HG02763 (cell line): ENCODE data around the gene GRIA1.

Experiments used
- ATAC-seq: cut with Tn5 transposase; IDR thresholded peaks from one replicate; pipeline ENCODE4 v1.9.1; 2021; ENCODE audit warnings: mild to moderate bottlenecking, moderate library complexity; ENCODE audit not compliant: unreplicated experiment

The GRIA1 gene

GRCh38 chr5:153496835-153497234 lies 6.4 kb downstream of the GRIA1 start:
- ATAC-seq: no peak

DNA sequence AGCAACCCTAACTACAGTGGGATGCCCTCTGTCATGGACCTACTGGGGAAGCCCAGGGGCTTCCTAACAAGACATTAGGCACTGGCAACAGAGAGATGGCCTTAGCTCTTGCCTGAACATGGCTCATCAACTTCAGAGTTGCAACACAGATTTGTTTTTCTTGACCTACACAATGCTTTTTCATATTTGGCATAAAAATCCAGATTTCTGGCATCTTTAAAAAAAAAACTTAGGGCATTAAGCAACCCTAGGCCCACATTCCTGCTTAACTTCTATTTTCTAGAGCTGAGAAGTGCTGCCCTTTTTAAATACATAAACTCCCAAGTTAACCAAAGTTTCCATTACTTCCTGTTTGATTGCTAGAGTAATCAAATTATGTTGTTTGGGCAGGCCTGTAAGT lies 8.0 kb downstream of the GRIA1 start:
- ATAC-seq: no peak

- no peak for ATAC-seq
Measured at GRCh38 chr5:153500178-153500577, 9.7 kb downstream of the GRIA1 start.

DNA sequence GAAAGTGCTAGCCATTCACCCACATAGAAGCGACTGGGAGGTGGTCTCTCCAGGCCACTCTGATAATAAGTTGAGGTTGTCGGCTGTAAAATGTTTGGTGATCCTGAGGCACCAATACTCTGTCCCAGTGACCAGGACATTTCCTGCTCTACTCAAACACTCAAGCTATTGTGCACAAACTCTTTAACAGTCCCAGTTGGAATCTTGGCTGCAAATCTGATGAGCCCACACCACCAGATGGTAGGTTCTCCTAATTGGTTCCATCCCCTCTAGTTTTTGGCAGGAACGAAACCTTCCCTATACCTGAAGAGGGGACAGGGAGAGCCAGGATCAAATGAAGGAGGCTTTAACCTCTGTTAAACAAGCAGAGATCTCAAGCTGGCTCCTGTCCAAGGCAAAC lies 14.3 kb downstream of the GRIA1 start:
- no peak for ATAC-seq

DNA sequence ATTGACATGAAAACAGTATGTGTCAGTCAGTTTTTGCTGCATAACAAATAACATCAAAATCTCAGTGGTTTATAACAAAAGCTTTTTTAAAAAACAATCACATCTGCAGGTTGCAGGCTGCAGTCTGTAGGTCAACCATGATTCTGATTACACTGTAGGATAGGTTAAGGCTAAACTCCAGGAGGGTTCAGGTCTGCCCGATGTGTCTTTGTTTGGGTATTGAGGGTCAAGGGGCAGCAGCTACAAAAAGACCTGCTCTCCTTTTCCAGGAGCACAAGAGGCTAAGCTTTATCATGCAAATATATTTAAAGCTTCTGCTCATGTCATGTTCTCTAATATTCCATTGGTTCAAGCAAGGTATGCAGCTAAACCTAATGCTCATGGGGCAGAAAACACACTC lies 18.2 kb downstream of the GRIA1 start:
- ATAC-seq: no peak

- ATAC-seq: no peak
Measured at GRCh38 chr5:153511622-153512021, 21.2 kb downstream of the GRIA1 start.

DNA sequence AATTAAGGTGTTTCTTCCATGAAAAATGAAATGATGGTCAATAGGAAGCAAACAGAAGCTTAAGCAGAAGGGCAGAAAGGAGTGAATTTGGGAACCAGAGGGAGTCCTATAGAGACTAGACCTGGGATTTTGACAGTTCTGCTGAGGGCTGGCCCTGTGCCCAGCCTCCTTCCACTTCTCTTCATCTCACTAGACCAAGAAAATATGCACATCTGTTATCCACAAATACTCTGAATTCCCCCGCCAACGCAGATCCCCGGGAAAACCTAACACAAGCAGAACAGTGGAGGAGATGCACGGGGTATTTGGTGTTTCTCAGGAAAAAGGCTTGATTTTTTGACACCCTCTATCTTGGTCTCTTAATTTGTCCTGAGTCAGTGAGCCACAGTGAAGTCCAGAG lies 22.7 kb downstream of the GRIA1 start:
- ATAC-seq: no peak

- ATAC-seq: no peak
Measured at GRCh38 chr5:153515301-153515700, 24.8 kb downstream of the GRIA1 start.

DNA sequence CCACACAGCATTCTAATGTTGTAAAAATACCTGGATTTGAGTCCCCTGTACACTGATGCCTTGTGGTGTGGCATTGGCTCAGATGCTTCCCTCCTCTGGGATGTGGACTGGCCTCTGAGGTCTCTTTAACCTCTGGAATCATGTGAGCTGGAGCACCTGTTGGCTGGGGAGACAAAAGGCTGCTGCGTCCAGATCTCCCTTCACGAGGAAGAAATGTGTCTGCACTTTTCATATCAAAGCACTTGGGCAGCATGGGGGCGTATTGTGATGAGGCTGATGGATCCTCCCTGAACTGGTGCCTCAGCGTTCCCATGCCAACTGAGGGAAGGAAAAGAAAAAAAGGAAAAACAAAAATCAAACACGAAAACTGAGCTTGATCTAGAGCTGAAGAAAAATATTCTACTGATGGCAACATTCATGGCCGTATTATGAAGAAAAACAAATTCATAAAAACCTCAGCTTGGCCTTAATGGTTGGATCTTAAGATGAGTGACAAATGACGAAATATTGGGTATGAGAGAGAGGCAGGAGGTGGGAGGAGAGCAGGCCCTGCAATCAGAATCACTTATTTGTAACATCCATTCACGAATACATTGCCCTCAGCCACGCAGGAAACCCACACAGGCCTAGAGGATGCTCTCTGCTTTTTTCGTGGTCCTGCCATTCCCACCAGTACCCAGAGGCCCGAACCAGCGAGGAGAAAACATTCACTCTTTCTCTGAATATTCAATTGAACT lies 26.2 kb downstream of the GRIA1 start:
- no peak for ATAC-seq

GRCh38 chr5:153517241-153517611 lies 26.8 kb downstream of the GRIA1 start:
- no peak for ATAC-seq

- ATAC-seq: no peak
Measured at GRCh38 chr5:153520137-153520536, 29.7 kb downstream of the GRIA1 start.

GRCh38 chr5:153520952-153521351 lies 30.5 kb downstream of the GRIA1 start:
- no peak for ATAC-seq

- no peak for ATAC-seq
Measured at GRCh38 chr5:153523211-153523610, 32.7 kb downstream of the GRIA1 start.

GRCh38 chr5:153523831-153524230 lies 33.4 kb downstream of the GRIA1 start:
- ATAC-seq: no peak

DNA sequence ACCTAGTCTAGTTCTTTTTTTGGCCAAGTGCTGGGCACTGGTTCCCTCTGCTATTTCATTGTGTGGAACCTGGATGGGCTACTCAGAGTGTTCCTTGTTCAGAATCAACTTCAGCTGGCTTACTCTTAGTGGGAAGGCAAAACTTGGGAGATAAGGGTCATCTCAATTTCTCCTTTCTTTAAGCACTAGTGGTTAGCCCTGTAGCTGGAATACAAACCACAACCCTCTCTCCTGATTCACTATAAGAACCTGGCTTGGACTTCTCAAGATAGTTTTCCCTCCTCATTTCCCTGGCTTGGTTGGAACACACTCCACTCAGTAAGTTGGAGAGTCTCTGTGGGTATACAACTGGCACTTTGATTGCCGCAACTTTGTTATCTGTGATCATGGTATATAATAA lies 35.1 kb downstream of the GRIA1 start:
- no peak for ATAC-seq

- ATAC-seq: no peak
Measured at GRCh38 chr5:153530357-153531143, 40.1 kb downstream of the GRIA1 start.

GRCh38 chr5:153533546-153533945 lies 43.1 kb downstream of the GRIA1 start:
- no peak for ATAC-seq

- no peak for ATAC-seq
Measured at GRCh38 chr5:153534102-153534501, 43.6 kb downstream of the GRIA1 start.

DNA sequence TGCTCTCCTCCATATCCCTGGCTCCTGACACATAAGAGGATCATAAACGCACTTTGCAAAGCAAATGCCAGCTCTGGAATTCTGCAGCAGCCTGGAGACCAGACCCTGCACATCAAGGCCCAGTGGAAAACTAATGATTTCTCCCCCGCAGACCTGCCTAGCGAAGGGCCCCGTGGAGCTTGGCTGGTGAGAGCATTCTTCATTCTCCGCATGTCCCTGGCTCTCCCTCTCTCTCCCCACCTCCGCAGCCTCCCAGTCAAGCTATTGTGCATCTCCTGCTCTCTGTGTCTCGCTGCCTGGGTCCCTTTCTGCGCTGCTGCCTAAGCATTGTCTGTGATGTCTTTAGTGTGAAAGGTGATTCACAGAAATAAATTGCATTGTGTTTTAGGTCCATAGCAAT lies 46.7 kb downstream of the GRIA1 start:
- ATAC-seq: no peak

DNA sequence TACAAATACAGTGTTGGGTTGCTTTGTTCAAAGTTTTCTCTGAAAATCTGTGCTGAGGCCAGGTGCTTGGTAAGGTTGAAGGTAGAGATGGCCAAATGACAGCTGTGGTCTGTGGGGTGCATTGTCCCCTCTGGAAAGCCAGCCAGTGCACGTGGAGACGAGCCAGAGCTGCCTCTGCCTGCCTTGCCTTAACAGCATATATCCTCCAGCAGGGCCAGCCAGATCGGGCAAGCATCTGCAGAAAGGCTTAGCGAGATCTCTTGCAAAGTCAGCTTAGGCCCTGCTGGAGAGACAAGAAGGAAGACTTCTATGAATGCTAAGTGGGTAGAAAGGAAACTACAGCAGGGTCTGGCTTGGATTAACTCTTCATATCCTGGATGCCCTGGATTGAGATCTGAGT lies 49.5 kb downstream of the GRIA1 start:
- ATAC-seq: no peak

- no peak for ATAC-seq
Measured at GRCh38 chr5:153542536-153542935, 52.1 kb downstream of the GRIA1 start.

DNA sequence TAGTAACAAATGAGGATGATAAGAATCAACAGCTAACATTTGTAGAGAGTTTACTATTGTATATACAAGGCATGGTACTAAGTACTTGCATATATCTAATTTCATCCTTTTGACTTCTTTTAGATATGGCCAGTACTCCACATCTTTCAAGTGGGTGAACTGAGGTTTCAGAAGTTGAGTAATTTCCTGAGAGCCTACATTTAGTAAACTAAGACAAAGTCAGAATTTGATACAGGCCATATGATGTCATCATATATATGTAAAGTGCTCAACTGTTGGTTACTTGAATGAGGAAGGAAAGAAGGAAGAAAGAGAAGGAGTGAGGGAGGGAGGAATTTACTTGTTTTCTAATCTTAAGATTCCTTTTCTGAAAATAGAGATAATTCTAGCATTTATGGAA lies 52.8 kb downstream of the GRIA1 start:
- ATAC-seq: no peak
